ENCODE results near the gene ABHD4.

ABHD4 gene

GRCh38 chr14:22599349-22599748 is 1.2 kb downstream of the ABHD4 start:
- no peak for DNase-seq (ENCODE audit: low read depth)
- TF ChIP-seq, protein P1, sequence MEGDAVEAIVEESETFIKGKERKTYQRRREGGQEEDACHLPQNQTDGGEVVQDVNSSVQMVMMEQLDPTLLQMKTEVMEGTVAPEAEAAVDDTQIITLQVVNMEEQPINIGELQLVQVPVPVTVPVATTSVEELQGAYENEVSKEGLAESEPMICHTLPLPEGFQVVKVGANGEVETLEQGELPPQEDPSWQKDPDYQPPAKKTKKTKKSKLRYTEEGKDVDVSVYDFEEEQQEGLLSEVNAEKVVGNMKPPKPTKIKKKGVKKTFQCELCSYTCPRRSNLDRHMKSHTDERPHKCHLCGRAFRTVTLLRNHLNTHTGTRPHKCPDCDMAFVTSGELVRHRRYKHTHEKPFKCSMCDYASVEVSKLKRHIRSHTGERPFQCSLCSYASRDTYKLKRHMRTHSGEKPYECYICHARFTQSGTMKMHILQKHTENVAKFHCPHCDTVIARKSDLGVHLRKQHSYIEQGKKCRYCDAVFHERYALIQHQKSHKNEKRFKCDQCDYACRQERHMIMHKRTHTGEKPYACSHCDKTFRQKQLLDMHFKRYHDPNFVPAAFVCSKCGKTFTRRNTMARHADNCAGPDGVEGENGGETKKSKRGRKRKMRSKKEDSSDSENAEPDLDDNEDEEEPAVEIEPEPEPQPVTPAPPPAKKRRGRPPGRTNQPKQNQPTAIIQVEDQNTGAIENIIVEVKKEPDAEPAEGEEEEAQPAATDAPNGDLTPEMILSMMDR (IDR thresholded peaks at IDR 0.05; ENCODE audit: insufficient read depth, low read depth, low read length, missing control alignments), result no peak
- H3K4me3 ChIP-seq (ENCODE audit: low read length), result peak overlapping the region; percentile 78

GRCh38 chr14:22600027-22600426 is 1.9 kb downstream of the ABHD4 start:
- TF ChIP-seq, protein P1 (IDR thresholded peaks at IDR 0.05; ENCODE audit: insufficient read depth, low read depth, low read length, missing control alignments), result no peak
- H3K4me3 ChIP-seq (ENCODE audit: low read length), result no peak overlapping the region
- DNase-seq (ENCODE audit: low read depth), result no peak

GRCh38 chr14:22601456-22601855 is 3.4 kb downstream of the ABHD4 start:
- TF ChIP-seq, protein P1 (IDR thresholded peaks at IDR 0.05; ENCODE audit: insufficient read depth, low read depth, low read length, missing control alignments), result no peak
- DNase-seq (ENCODE audit: low read depth), result no peak
- H3K4me3 ChIP-seq (ENCODE audit: low read length), result no peak overlapping the region

- no peak overlapping the region for H3K4me3 ChIP-seq (ENCODE audit: low read length)
- TF ChIP-seq, protein P1 (IDR thresholded peaks at IDR 0.05; ENCODE audit: insufficient read depth, low read depth, low read length, missing control alignments), result no peak
- DNase-seq (ENCODE audit: low read depth), result no peak
These were observed 3.9 kb downstream of the ABHD4 start for GRCh38 chr14:22601996-22602395.

DNA sequence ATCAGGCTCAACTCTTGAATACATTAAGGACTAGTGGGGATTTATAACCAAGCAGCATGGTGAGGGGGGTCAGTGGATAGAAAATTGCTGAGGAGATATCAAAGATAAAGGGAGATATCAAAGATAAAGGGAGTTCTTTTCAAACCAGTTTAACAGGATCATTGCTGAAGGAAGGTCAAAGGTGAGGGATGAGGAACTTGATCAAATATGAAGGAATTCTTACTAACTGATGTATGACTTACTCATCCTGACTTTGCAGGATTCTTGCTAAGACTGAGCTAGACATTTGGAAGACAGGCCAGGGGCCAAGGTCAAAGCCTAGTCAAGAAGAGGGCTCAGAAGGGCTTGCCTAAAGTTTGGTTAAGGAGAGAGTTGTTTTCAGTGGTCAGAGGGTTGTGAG is 4.8 kb downstream of the ABHD4 start:
- TF ChIP-seq, protein P1 (IDR thresholded peaks at IDR 0.05; ENCODE audit: insufficient read depth, low read depth, low read length, missing control alignments), result no peak
- peak; percentile 83 for DNase-seq (ENCODE audit: low read depth)
- no peak overlapping the region for H3K4me3 ChIP-seq (ENCODE audit: low read length)

GRCh38 chr14:22606380-22606779 is 8.3 kb downstream of the ABHD4 start:
- TF ChIP-seq, protein P1 (IDR thresholded peaks at IDR 0.05; ENCODE audit: insufficient read depth, low read depth, low read length, missing control alignments), result no peak
- peak; percentile 56 for DNase-seq (ENCODE audit: low read depth)

GRCh38 chr14:22607291-22607690 is 9.2 kb downstream of the ABHD4 start:
- DNase-seq (ENCODE audit: low read depth), result no peak
- TF ChIP-seq, protein P1 (IDR thresholded peaks at IDR 0.05; ENCODE audit: insufficient read depth, low read depth, low read length, missing control alignments), result no peak
- no peak overlapping the region for H3K4me3 ChIP-seq (ENCODE audit: low read length)

More at GRCh38 chr14:22606380-22606779, 8.3 kb downstream of the ABHD4 start:
- no peak overlapping the region for H3K4me3 ChIP-seq (ENCODE audit: low read length)
